Vagina (tissue), 2 donors: ENCODE measurements around the gene KCNE4.

Experiments
- POLR2A ChIP-seq, 2 donors: fragments of 450-650 bp; IDR thresholded peaks; one replicate each; pipeline ENCODE4 v1.6.1; 2017; ENCODE audit warnings: antibody characterized with exemption in 2 of 2, mild to moderate bottlenecking in 2 of 2, moderate library complexity in 2 of 2
- TF ChIP-seq, protein P1 (sequence below), 3 experiments: fragments of 450-650 bp in 2 of 3; fragments of 200-600 bp in 1 of 3; sonication (generic) in 1 of 3; IDR thresholded peaks; one replicate each; pipeline ENCODE4 v1.5.1; 2017 to 2019; ENCODE audit warnings: antibody characterized with exemption in 3 of 3, mild to moderate bottlenecking in 2 of 3, moderate library complexity in 2 of 3

GRCh38 chr2:223079925-223080324, 27.9 kb downstream of the KCNE4 start:
- no peak for TF ChIP-seq POLR2A (IDR thresholded peaks at IDR 0.05)
- TF ChIP-seq, protein P1, sequence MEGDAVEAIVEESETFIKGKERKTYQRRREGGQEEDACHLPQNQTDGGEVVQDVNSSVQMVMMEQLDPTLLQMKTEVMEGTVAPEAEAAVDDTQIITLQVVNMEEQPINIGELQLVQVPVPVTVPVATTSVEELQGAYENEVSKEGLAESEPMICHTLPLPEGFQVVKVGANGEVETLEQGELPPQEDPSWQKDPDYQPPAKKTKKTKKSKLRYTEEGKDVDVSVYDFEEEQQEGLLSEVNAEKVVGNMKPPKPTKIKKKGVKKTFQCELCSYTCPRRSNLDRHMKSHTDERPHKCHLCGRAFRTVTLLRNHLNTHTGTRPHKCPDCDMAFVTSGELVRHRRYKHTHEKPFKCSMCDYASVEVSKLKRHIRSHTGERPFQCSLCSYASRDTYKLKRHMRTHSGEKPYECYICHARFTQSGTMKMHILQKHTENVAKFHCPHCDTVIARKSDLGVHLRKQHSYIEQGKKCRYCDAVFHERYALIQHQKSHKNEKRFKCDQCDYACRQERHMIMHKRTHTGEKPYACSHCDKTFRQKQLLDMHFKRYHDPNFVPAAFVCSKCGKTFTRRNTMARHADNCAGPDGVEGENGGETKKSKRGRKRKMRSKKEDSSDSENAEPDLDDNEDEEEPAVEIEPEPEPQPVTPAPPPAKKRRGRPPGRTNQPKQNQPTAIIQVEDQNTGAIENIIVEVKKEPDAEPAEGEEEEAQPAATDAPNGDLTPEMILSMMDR (IDR thresholded peaks at IDR 0.05): no peak
